ENCODE results near the gene PIK3R4.

PIK3R4 gene

GRCh38 chr3:130725746-130726145 lies 20.9 kb downstream of the PIK3R4 start:
- in situ Hi-C loops (cut with HindIII; ENCODE audit: low sequenced_read_pairs): no loop called here

GRCh38 chr3:130715616-130716015 lies 31.0 kb downstream of the PIK3R4 start:
- DNase-seq (ENCODE audit: low read depth): no peak
- no peak for TF ChIP-seq CTCF (IDR thresholded peaks at IDR 0.05; ENCODE audit: low read depth, low read length, missing control alignments)
- in situ Hi-C loops (cut with HindIII; ENCODE audit: low sequenced_read_pairs): no loop called here
- H3K4me3 ChIP-seq (ENCODE audit: low read depth, low read length): no peak overlapping the region

More at GRCh38 chr3:130725746-130726145, 20.9 kb downstream of the PIK3R4 start:
- no peak for TF ChIP-seq CTCF (IDR thresholded peaks at IDR 0.05; ENCODE audit: low read depth, low read length, missing control alignments)
- DNase-seq (ENCODE audit: low read depth): no peak
- no peak overlapping the region for H3K4me3 ChIP-seq (ENCODE audit: low read depth, low read length)

- TF ChIP-seq CTCF (IDR thresholded peaks at IDR 0.05; ENCODE audit: low read depth, low read length, missing control alignments): no peak
- no peak overlapping the region for H3K4me3 ChIP-seq (ENCODE audit: low read depth, low read length)
- DNase-seq (ENCODE audit: low read depth): no peak
- in situ Hi-C loops (cut with HindIII; ENCODE audit: low sequenced_read_pairs): no loop called here
Measured at GRCh38 chr3:130712718-130713423, 33.8 kb downstream of the PIK3R4 start.

- TF ChIP-seq CTCF (IDR thresholded peaks at IDR 0.05; ENCODE audit: low read depth, low read length, missing control alignments): no peak
- no peak for DNase-seq (ENCODE audit: low read depth)
- no peak overlapping the region for H3K4me3 ChIP-seq (ENCODE audit: low read depth, low read length)
- in situ Hi-C loops (cut with HindIII; ENCODE audit: low sequenced_read_pairs): no loop called here
Measured at GRCh38 chr3:130711565-130712324, 34.9 kb downstream of the PIK3R4 start.

- TF ChIP-seq CTCF (IDR thresholded peaks at IDR 0.05; ENCODE audit: low read depth, low read length, missing control alignments): no peak
- in situ Hi-C loops (cut with HindIII; ENCODE audit: low sequenced_read_pairs): no loop called here
- no peak for DNase-seq (ENCODE audit: low read depth)
- no peak overlapping the region for H3K4me3 ChIP-seq (ENCODE audit: low read depth, low read length)
Measured at GRCh38 chr3:130709671-130710070, 37.0 kb downstream of the PIK3R4 start.

GRCh38 chr3:130707902-130708601 lies 38.6 kb downstream of the PIK3R4 start:
- in situ Hi-C loops (cut with HindIII; ENCODE audit: low sequenced_read_pairs): no loop called here
- no peak overlapping the region for H3K4me3 ChIP-seq (ENCODE audit: low read depth, low read length)
- no peak for DNase-seq (ENCODE audit: low read depth)
- no peak for TF ChIP-seq CTCF (IDR thresholded peaks at IDR 0.05; ENCODE audit: low read depth, low read length, missing control alignments)

Measured in astrocyte of the cerebellum (primary cell).